ENCODE data around the gene COBLL1.

DNA sequence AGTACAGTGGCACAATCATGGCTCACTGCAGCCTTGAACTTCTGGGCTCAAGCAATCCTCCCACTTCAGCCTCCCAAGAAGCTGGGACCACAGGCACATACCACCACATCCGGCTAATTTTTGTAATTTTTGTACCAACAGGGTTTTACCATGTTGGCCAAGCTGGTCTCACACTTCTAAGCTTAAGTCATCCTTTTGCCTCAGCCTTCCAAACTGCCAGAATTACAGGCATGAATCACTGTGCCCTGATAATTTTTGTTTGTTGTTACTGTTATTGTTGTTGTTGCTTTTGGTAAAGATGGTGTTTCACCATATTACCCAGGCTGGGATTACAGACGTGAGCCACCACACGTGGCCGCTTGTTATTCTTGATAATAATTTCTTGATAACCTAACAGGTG lies 10.5 kb upstream of the COBLL1 start:
- TF ChIP-seq, protein P1, sequence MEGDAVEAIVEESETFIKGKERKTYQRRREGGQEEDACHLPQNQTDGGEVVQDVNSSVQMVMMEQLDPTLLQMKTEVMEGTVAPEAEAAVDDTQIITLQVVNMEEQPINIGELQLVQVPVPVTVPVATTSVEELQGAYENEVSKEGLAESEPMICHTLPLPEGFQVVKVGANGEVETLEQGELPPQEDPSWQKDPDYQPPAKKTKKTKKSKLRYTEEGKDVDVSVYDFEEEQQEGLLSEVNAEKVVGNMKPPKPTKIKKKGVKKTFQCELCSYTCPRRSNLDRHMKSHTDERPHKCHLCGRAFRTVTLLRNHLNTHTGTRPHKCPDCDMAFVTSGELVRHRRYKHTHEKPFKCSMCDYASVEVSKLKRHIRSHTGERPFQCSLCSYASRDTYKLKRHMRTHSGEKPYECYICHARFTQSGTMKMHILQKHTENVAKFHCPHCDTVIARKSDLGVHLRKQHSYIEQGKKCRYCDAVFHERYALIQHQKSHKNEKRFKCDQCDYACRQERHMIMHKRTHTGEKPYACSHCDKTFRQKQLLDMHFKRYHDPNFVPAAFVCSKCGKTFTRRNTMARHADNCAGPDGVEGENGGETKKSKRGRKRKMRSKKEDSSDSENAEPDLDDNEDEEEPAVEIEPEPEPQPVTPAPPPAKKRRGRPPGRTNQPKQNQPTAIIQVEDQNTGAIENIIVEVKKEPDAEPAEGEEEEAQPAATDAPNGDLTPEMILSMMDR (IDR thresholded peaks at IDR 0.05; ENCODE audit: low read length): no peak
- TF ChIP-seq EZH2 (IDR thresholded peaks at IDR 0.05; ENCODE audit: borderline replicate concordance, low read length): no peak

Measured in OCI-LY1 (cell line).